IMR-90 (cell line): ENCODE results near the gene DNASE1L1. TPM values are rescaled to one million over a fixed set of nuclear protein-coding genes. Genes with fewer than 3 reads are reported as not detected.
"Not testable (repeated sequence)": the region's sequence is repeated elsewhere in the genome, so short reads cannot be mapped to it uniquely, and the experiment has no call there.

Experiments used
- ATAC-seq: fragments of 200-7000 bp; cut with Tn5 transposase; 2 replicates; pipeline ENCODE4 v1.9.1; 2020; ENCODE audit warnings: low read depth, mild to moderate bottlenecking, moderate library complexity
- BruUV-seq: library from RNA; stranded (reverse); fragments of 400-500 nt; replicated peaks from 2 replicates; lab custom pipeline; 2021; lab: Mats Ljungman, UMichigan
- CTCF ChIA-PET: fragments of 300-600 bp; formaldehyde crosslinking; extraction: SDS; loops from one replicate; lab custom pipeline; 2021; ENCODE audit warnings: antibody characterized with exemption; lab: Yijun Ruan, JAX
- POLR2A ChIA-PET: fragments of 300-600 bp; sonication (Branson Sonifier 250); formaldehyde crosslinking; loops from one replicate; lab custom pipeline; 2022; ENCODE audit warnings: antibody characterized with exemption; ENCODE audit not compliant: unreplicated experiment; lab: Charles Lee
- DNase-seq: peaks from one replicate; pipeline ENCODE4 v3.0.0; 2013
- H2AFZ ChIP-seq: replicated peaks from 2 replicates; pipeline ENCODE3; 2013; ENCODE audit warnings: low read length, mild to moderate bottlenecking; ENCODE audit not compliant: poor library complexity
- H2AK5ac ChIP-seq: 2 replicates; pipeline ENCODE4 v1.6.1; 2013; ENCODE audit warnings: low read depth, low read length, inconsistent platforms
- H2AK9ac ChIP-seq: replicated peaks from 2 replicates; pipeline ENCODE3; 2013; ENCODE audit warnings: mild to moderate bottlenecking, low read depth, low read length, moderate library complexity; ENCODE audit not compliant: poor library complexity
- H2BK120ac ChIP-seq: 2 replicates; pipeline ENCODE4 v1.6.1; 2013; ENCODE audit warnings: low read depth, low read length, inconsistent platforms
- H2BK15ac ChIP-seq: 3 replicates; pipeline ENCODE4 v1.6.1; 2013; ENCODE audit warnings: low read depth, low read length, inconsistent platforms
- H2BK20ac ChIP-seq: 2 replicates; pipeline ENCODE4 v1.6.1; 2013; ENCODE audit warnings: low read depth, mild to moderate bottlenecking, inconsistent platforms, low read length, moderate library complexity
- H2BK5ac ChIP-seq: 2 replicates; pipeline ENCODE4 v1.6.1; 2013; ENCODE audit warnings: mild to moderate bottlenecking, low read depth, low read length, inconsistent platforms; ENCODE audit not compliant: poor library complexity, severe bottlenecking
- H3K14ac ChIP-seq: replicated peaks from 2 replicates; pipeline ENCODE4 v1.6.1; 2013; ENCODE audit warnings: low read depth, low read length, inconsistent platforms
- H3K18ac ChIP-seq: 2 replicates; pipeline ENCODE4 v1.6.1; 2013; ENCODE audit warnings: low read depth, low read length, control low read depth
- H3K23ac ChIP-seq: 2 replicates; pipeline ENCODE4 v1.6.1; 2013; ENCODE audit warnings: low read depth, low read length, inconsistent platforms
- H3K27ac ChIP-seq: 2 replicates; pipeline ENCODE4 v1.5.1; 2013; ENCODE audit warnings: mild to moderate bottlenecking, control low read depth, low read length; ENCODE audit not compliant: insufficient read depth
- H3K27me3 ChIP-seq: 2 replicates; pipeline ENCODE4 v1.6.1; 2013; ENCODE audit warnings: low read length; ENCODE audit not compliant: control insufficient read depth, insufficient read depth
- H3K36me3 ChIP-seq: 2 replicates; pipeline ENCODE4 v1.6.1; 2013; ENCODE audit warnings: low read length, mixed read lengths; ENCODE audit not compliant: control insufficient read depth, insufficient read depth
- H3K4ac ChIP-seq: 2 replicates; pipeline ENCODE4 v1.6.1; 2013; ENCODE audit warnings: low read depth, low read length, inconsistent platforms
- H3K4me1 ChIP-seq: 2 replicates; pipeline ENCODE4 v1.6.1; 2013; ENCODE audit warnings: low read length, mixed read lengths; ENCODE audit not compliant: control insufficient read depth, insufficient read depth
- H3K4me2 ChIP-seq: 2 replicates; pipeline ENCODE4 v1.6.1; 2013; ENCODE audit warnings: low read depth, mild to moderate bottlenecking, control low read depth, low read length, moderate library complexity
- H3K4me3 ChIP-seq: 2 replicates; pipeline ENCODE4 v1.5.1; 2013; ENCODE audit warnings: low read depth, mild to moderate bottlenecking, control low read depth, low read length, moderate library complexity; ENCODE audit not compliant: insufficient read depth
- H3K56ac ChIP-seq: 2 replicates; pipeline ENCODE4 v1.6.1; 2013; ENCODE audit warnings: low read length, inconsistent platforms; ENCODE audit not compliant: insufficient read depth; ENCODE audit errors: extremely low read depth
- H3K79me1 ChIP-seq, 2 experiments: 2 replicates each; pipeline ENCODE4 v1.6.1; 2013; ENCODE audit warnings: low read length in 2 of 2, inconsistent platforms in 1 of 2, low read depth in 1 of 2
- H3K9ac ChIP-seq: 2 replicates; pipeline ENCODE4 v1.6.1; 2013; ENCODE audit warnings: low read depth, low read length, control low read depth
- H3K9me1 ChIP-seq: 2 replicates; pipeline ENCODE4 v1.6.1; 2013; ENCODE audit warnings: low read length, inconsistent platforms; ENCODE audit not compliant: insufficient read depth
- H3K9me3 ChIP-seq: 2 replicates; pipeline ENCODE4 v1.6.1; 2013; ENCODE audit warnings: low read length; ENCODE audit not compliant: control insufficient read depth, insufficient read depth
- H4K20me1 ChIP-seq: 2 replicates; pipeline ENCODE4 v1.6.1; 2013; ENCODE audit warnings: low read length, inconsistent platforms; ENCODE audit not compliant: insufficient read depth
- H4K5ac ChIP-seq: 2 replicates; pipeline ENCODE4 v1.6.1; 2013; ENCODE audit warnings: mild to moderate bottlenecking, low read depth, low read length, control low read depth
- H4K8ac ChIP-seq, 2 experiments: 2 replicates each; pipeline ENCODE4 v1.6.1; 2013; ENCODE audit warnings: low read depth in 2 of 2, low read length in 2 of 2, control low read depth in 1 of 2, inconsistent platforms in 1 of 2
- H4K91ac ChIP-seq: 2 replicates; pipeline ENCODE4 v1.6.1; 2013; ENCODE audit warnings: low read depth, low read length, inconsistent platforms; ENCODE audit not compliant: insufficient read depth
- WGBS, 2 experiments: methylation state at CpG; one replicate each; pipeline versions ENCODE4 v1.1.5 to v1.1.7; 2013; ENCODE audit warnings: missing lambda C conversion rate in 2 of 2; ENCODE audit not compliant: insufficient read length in 1 of 2; ENCODE audit errors: extremely low coverage in 2 of 2; 5-methylcytosine and 5-hydroxymethylcytosine counted together
- dilution Hi-C: fragments of 300-500 bp; cut with HindIII; formaldehyde crosslinking; loops from one replicate; pipeline ENCODE4 v1.14.3; 2018; ENCODE audit warnings: low sequenced_read_pairs; ENCODE audit not compliant: unreplicated experiment
- in situ Hi-C: fragments of 300-500 bp; cut with MboI; formaldehyde crosslinking; loops from 3 replicates; pipeline ENCODE4 v1.14.3; 2019; ENCODE audit warnings: low sequenced_read_pairs, inconsistent platforms, mixed read lengths
- intact Hi-C: fragments of 100-400 bp; cut with micrococcal nuclease; formaldehyde crosslinking; loops from 2 replicates; pipeline ENCODE4 v1.10.0; 2022
- polyA plus RNA-seq, 3 experiments: library from polyadenylated mRNA; depleted of rRNA; stranded (reverse); fragments of >200 nt; gene quantifications; 2 replicates each; pipeline ENCODE4 v1.2.3, GENCODE V29; 2012; ENCODE audit warnings: low replicate concordance in 1 of 3
- total RNA-seq: library from RNA; depleted of rRNA; stranded (reverse); fragments of >200 nt; gene quantifications from 2 replicates; pipeline ENCODE4 v1.2.3, GENCODE V29; 2012

Gene DNASE1L1
- total and polyA plus RNA-seq, 2 of the 4 experiments (the other 2 are of a cell fraction) = 51.4 to 55.5 TPM

DNA sequence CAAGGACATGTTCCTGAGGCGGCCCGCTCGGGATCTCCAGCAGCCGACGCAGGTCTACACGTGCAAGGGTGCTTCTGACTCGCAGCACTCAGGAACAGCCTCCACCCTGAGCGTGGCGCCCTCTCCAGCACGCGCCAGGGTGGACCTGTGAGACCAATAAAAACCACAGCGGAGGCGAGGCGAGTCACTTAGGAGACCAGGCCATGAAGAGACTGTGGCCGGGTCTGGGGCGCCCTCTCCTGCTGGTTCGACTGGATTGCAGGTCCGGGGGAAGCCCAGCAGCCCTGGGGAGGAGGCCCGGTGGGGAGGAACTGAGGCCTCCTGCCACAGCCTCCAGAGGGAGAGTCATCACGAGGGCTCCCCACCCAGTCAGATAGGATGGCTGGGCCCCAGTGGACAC, 21.0 kb downstream of the DNASE1L1 start:
- H3K36me3 ChIP-seq, H2AK9ac ChIP-seq, H2BK120ac ChIP-seq, in situ Hi-C loops, H3K9ac ChIP-seq, intact Hi-C loops, H3K18ac ChIP-seq, H4K20me1 ChIP-seq, DNase-seq, H2AK5ac ChIP-seq, H3K4me3 ChIP-seq, H3K9me1 ChIP-seq, H4K91ac ChIP-seq, H3K14ac ChIP-seq, ATAC-seq, H3K23ac ChIP-seq, H2BK5ac ChIP-seq, H3K4me1 ChIP-seq, BruUV-seq, POLR2A ChIA-PET, H2BK20ac ChIP-seq, H3K27me3 ChIP-seq, H3K4me2 ChIP-seq, dilution Hi-C loops, H3K4ac ChIP-seq, H3K79me1 ChIP-seq, H4K8ac ChIP-seq, CTCF ChIA-PET, H3K56ac ChIP-seq, H3K27ac ChIP-seq, H2BK15ac ChIP-seq, H4K5ac ChIP-seq, H3K9me3 ChIP-seq, H2AFZ ChIP-seq: not testable (repeated sequence)
- no CpG with 5 or more reads among the region's 20 CpGs for WGBS, 2 experiments
